Thyroid gland (tissue), 4 donors: ENCODE data around the gene FXYD3.

Experiments
- POLR2A ChIP-seq, 2 donors: fragments of 450-650 bp; IDR thresholded peaks; one replicate each; pipeline ENCODE4 v1.6.1; 2017; ENCODE audit warnings: antibody characterized with exemption in 2 of 2, mild to moderate bottlenecking in 2 of 2, moderate library complexity in 1 of 2
- TF ChIP-seq, protein P1 (sequence below), 6 experiments: fragments of 200-600 bp in 3 of 6; fragments of 450-650 bp in 3 of 6; sonication (generic) in 3 of 6; IDR thresholded peaks; one replicate each; pipeline ENCODE4 v1.5.1; 2016 to 2019; ENCODE audit warnings: antibody characterized with exemption in 6 of 6, mild to moderate bottlenecking in 2 of 6, inconsistent platforms in 1 of 6, moderate library complexity in 1 of 6

DNA sequence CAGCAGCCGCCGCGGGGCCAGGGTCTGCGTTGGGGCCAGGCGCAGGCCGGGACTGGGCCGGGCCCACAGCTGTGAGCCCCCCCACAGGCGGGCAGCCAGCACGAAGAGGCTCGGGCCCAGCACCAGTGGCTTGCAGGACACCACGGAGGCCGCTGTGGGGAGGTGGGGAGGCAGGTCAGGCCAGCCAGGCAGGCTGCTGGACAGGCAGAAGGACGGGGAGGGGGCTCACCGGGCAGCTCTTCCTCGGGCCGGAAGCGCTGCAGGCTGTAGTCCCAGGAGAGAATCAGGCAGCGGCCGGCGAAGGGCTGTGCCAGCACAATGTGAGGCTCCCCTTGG, 11.0 kb downstream of the FXYD3 start:
- TF ChIP-seq, protein P1, sequence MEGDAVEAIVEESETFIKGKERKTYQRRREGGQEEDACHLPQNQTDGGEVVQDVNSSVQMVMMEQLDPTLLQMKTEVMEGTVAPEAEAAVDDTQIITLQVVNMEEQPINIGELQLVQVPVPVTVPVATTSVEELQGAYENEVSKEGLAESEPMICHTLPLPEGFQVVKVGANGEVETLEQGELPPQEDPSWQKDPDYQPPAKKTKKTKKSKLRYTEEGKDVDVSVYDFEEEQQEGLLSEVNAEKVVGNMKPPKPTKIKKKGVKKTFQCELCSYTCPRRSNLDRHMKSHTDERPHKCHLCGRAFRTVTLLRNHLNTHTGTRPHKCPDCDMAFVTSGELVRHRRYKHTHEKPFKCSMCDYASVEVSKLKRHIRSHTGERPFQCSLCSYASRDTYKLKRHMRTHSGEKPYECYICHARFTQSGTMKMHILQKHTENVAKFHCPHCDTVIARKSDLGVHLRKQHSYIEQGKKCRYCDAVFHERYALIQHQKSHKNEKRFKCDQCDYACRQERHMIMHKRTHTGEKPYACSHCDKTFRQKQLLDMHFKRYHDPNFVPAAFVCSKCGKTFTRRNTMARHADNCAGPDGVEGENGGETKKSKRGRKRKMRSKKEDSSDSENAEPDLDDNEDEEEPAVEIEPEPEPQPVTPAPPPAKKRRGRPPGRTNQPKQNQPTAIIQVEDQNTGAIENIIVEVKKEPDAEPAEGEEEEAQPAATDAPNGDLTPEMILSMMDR (IDR thresholded peaks at IDR 0.05) = no peak
- TF ChIP-seq POLR2A (IDR thresholded peaks at IDR 0.05) = no peak
